ENCODE data around the gene AMOTL1. TPM values are rescaled to one million over a fixed set of nuclear protein-coding genes. Genes with fewer than 3 reads are reported as not detected.
A peak's percentile ranks its signal among the peaks of the same experiment; 100 is the strongest.

The AMOTL1 gene
- total RNA-seq, 2 donors from 2014 or later, result 3.1 to 13.9 TPM

- intact Hi-C loops (cut with DNase I), result no loop called here
- Histone ChIP-seq H3K9me3 (no peaks in the 10 kb centered on the region), H3K9ac (ENCODE audit: low read depth in 2 of 2, low read length in 2 of 2) (no peak overlapping the region), H3K27ac (peak overlapping the region; percentile 9), H3K27me3 (no peaks in the 10 kb centered on the region), H3K4me1 (no peaks in the 10 kb centered on the region), H3K4me3 (no peak overlapping the region), H3K36me3 (no peaks in the 10 kb centered on the region)
- DNase-seq, result no peak
- TF ChIP-seq CTCF (IDR thresholded peaks at IDR 0.05), result no peak
Measured at GRCh38 chr11:94814272-94814976, 46.3 kb downstream of the AMOTL1 start.

- Histone ChIP-seq H3K27ac (no peak overlapping the region), H3K9ac (ENCODE audit: low read depth in 2 of 2, low read length in 2 of 2) (no peak overlapping the region), H3K4me3 (no peak overlapping the region), H3K4me1 (no peaks in the 10 kb centered on the region), H3K36me3 (no peaks in the 10 kb centered on the region), H3K9me3 (no peaks in the 10 kb centered on the region), H3K27me3 (no peaks in the 10 kb centered on the region)
- no peak for TF ChIP-seq CTCF (IDR thresholded peaks at IDR 0.05)
- no peak for DNase-seq
- intact Hi-C loops (cut with DNase I), result no loop called here
Measured at GRCh38 chr11:94815705-94816344, 47.7 kb downstream of the AMOTL1 start.

- intact Hi-C loops (cut with DNase I), result no loop called here
- H3K27ac ChIP-seq, result no peak overlapping the region
- H3K4me1 ChIP-seq, result no peaks in the 10 kb centered on the region
- TF ChIP-seq CTCF (IDR thresholded peaks at IDR 0.05), result no peak
- H3K4me3 ChIP-seq, result no peak overlapping the region
- no peaks in the 10 kb centered on the region for H3K36me3 ChIP-seq
- H3K9ac ChIP-seq (ENCODE audit: low read depth in 2 of 2, low read length in 2 of 2), result no peak overlapping the region
- no peak for DNase-seq
- H3K27me3 ChIP-seq, result no peaks in the 10 kb centered on the region
- no peaks in the 10 kb centered on the region for H3K9me3 ChIP-seq
Measured at GRCh38 chr11:94820480-94820879, 52.3 kb downstream of the AMOTL1 start.

- DNase-seq, result no peak
- H3K4me3 ChIP-seq, result no peak overlapping the region
- no peaks in the 10 kb centered on the region for H3K36me3 ChIP-seq
- no peaks in the 10 kb centered on the region for H3K9me3 ChIP-seq
- no peak overlapping the region for H3K9ac ChIP-seq (ENCODE audit: low read depth in 2 of 2, low read length in 2 of 2)
- H3K4me1 ChIP-seq, result no peaks in the 10 kb centered on the region
- TF ChIP-seq CTCF (IDR thresholded peaks at IDR 0.05), result no peak
- no peak overlapping the region for H3K27ac ChIP-seq
- H3K27me3 ChIP-seq, result no peaks in the 10 kb centered on the region
- intact Hi-C loops (cut with DNase I), result no loop called here
Measured at GRCh38 chr11:94821439-94821838, 53.3 kb downstream of the AMOTL1 start.

GRCh38 chr11:94822080-94822479 is 53.9 kb downstream of the AMOTL1 start:
- H3K27me3 ChIP-seq, result no peaks in the 10 kb centered on the region
- no peaks in the 10 kb centered on the region for H3K4me1 ChIP-seq
- H3K9me3 ChIP-seq, result no peaks in the 10 kb centered on the region
- intact Hi-C loops (cut with DNase I), result no loop called here
- no peak for TF ChIP-seq CTCF (IDR thresholded peaks at IDR 0.05)
- no peak overlapping the region for H3K4me3 ChIP-seq
- H3K36me3 ChIP-seq, result no peaks in the 10 kb centered on the region
- no peak overlapping the region for H3K9ac ChIP-seq (ENCODE audit: low read depth in 2 of 2, low read length in 2 of 2)
- H3K27ac ChIP-seq, result no peak overlapping the region
- no peak for DNase-seq
